ENCODE measurements around the gene FAM13A. TPM values are rescaled to one million over a fixed set of nuclear protein-coding genes. Genes with fewer than 3 reads are reported as not detected.

Gene FAM13A
- total and polyA plus RNA-seq, 9 of the 15 experiments (the other 6 are each of a cell fraction or from before 2014, with no cell fraction given), result 11.3 to 23.3 (median 14.7) TPM

DNA sequence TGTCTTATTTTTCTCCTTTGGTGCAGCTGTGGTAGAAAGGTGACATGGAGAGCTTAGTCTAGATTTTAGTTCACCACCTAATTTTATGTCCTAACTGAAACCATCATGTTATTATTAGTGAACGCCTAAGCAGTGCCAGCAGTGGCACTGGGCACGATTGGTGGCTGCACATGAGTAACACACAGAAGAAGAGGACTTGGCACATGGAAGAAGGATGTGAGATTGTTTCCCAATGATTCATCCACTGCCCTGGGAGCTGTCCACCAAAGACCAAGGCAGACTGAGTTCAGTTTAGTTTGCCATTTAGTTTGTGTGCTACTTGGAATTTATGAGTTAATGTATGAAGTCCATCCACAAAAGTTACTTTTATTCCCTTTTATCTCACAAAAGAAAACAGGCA lies 291.3 kb downstream of the FAM13A start:
- Histone ChIP-seq H3K36me3 (ENCODE audit: control insufficient read depth, insufficient read depth, low read length) (peaks cover 3% of the 10 kb centered on the region; the same call in 1 of the 3 replicates), H3K9me1 (ENCODE audit: control insufficient read depth, insufficient read depth, low read length) (no peaks in the 10 kb centered on the region), H3K9ac (ENCODE audit: insufficient read depth in 1 of 2, low read depth in 2 of 2, low read length in 2 of 2) (no peak overlapping the region), H2AFZ (ENCODE audit: low read depth, low read length) (no peak overlapping the region), H3K27ac (ENCODE audit: extremely low read depth, low read depth, low read length) (no peak overlapping the region), H3K27me3 (ENCODE audit: control insufficient read depth in 2 of 2, insufficient read depth in 2 of 2, low read length in 2 of 2) (no peaks in the 10 kb centered on the region), H3K4me1 (replicated peaks in 1 of 2; ENCODE audit: control insufficient read depth in 2 of 2, insufficient read depth in 2 of 2, low read length in 2 of 2) (peaks cover 0 to 2% of the 10 kb centered on the region in 2 experiments; a peak in 1 of 5 replicates), H4K20me1 (replicated peaks; ENCODE audit: control insufficient read depth, insufficient read depth, low read length) (no peaks in the 10 kb centered on the region), H3K9me3 (replicated peaks; ENCODE audit: control insufficient read depth, insufficient read depth, low read depth, low read length) (no peaks in the 10 kb centered on the region), H3K79me2 (ENCODE audit: control insufficient read depth, insufficient read depth, low read length) (no peaks in the 10 kb centered on the region), H3K4me3 (no peak overlapping the region), H3K4me2 (ENCODE audit: insufficient read depth, low read length) (no peak overlapping the region)
- in situ Hi-C loops (cut with MboI) (no loop called here), intact Hi-C loops (cut with micrococcal nuclease) (no loop called here)
- no peak for DNase-seq (ENCODE audit: extremely low read depth in 1 of 4, low spot score in 3 of 4)
- WGBS (ENCODE audit: insufficient coverage, low coverage, missing lambda C conversion rate), result 93% methylated on average over 2 of the region's 2 CpGs
- no TSS peak for BruUV-seq (replicated peaks)
- no peak for ATAC-seq
- ChIA-PET POLR2A (no interaction called here), CTCF (ENCODE audit: low intra/inter-chr PET ratio) (no interaction called here)
- no peak for FAIRE-seq
- TF ChIP-seq JUNB (CRISPR knock-in tag; conservative IDR thresholded peaks at IDR 0.05) (no peak), RNF2 (IDR thresholded peaks at IDR 0.05) (no peak), RCOR1 (IDR thresholded peaks at IDR 0.05; ENCODE audit: borderline replicate concordance in 1 of 2, low read depth in 2 of 2, low read length in 2 of 2) (no peak), PML (IDR thresholded peaks at IDR 0.05; ENCODE audit: low read length) (no peak), SMARCB1 (IDR thresholded peaks at IDR 0.05; ENCODE audit: insufficient read length, low read depth) (no peak), NCOR1 (IDR thresholded peaks at IDR 0.05) (no peak), MYC (IDR thresholded peaks at IDR 0.05; ENCODE audit: low read depth, low read length) (no peak), MYC (CRISPR knock-in tag; IDR thresholded peaks at IDR 0.05; ENCODE audit: borderline replicate concordance, low read depth) (no peak), EP300 (IDR thresholded peaks at IDR 0.05; ENCODE audit: low read length) (no peak), HMGN3 (IDR thresholded peaks at IDR 0.05; ENCODE audit: borderline replicate concordance, extremely low read depth, insufficient read length, low read depth, low read length) (no peak)
- TF ChIP-seq, protein P1, sequence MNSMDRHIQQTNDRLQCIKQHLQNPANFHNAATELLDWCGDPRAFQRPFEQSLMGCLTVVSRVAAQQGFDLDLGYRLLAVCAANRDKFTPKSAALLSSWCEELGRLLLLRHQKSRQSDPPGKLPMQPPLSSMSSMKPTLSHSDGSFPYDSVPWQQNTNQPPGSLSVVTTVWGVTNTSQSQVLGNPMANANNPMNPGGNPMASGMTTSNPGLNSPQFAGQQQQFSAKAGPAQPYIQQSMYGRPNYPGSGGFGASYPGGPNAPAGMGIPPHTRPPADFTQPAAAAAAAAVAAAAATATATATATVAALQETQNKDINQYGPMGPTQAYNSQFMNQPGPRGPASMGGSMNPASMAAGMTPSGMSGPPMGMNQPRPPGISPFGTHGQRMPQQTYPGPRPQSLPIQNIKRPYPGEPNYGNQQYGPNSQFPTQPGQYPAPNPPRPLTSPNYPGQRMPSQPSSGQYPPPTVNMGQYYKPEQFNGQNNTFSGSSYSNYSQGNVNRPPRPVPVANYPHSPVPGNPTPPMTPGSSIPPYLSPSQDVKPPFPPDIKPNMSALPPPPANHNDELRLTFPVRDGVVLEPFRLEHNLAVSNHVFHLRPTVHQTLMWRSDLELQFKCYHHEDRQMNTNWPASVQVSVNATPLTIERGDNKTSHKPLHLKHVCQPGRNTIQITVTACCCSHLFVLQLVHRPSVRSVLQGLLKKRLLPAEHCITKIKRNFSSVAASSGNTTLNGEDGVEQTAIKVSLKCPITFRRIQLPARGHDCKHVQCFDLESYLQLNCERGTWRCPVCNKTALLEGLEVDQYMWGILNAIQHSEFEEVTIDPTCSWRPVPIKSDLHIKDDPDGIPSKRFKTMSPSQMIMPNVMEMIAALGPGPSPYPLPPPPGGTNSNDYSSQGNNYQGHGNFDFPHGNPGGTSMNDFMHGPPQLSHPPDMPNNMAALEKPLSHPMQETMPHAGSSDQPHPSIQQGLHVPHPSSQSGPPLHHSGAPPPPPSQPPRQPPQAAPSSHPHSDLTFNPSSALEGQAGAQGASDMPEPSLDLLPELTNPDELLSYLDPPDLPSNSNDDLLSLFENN (IDR thresholded peaks at IDR 0.05; ENCODE audit: low read depth in 2 of 2, low read length in 2 of 2), result no peak
- TF ChIP-seq, protein P2, sequence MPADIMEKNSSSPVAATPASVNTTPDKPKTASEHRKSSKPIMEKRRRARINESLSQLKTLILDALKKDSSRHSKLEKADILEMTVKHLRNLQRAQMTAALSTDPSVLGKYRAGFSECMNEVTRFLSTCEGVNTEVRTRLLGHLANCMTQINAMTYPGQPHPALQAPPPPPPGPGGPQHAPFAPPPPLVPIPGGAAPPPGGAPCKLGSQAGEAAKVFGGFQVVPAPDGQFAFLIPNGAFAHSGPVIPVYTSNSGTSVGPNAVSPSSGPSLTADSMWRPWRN (IDR thresholded peaks at IDR 0.05; ENCODE audit: low read depth), result no peak
- TF ChIP-seq, protein P3, sequence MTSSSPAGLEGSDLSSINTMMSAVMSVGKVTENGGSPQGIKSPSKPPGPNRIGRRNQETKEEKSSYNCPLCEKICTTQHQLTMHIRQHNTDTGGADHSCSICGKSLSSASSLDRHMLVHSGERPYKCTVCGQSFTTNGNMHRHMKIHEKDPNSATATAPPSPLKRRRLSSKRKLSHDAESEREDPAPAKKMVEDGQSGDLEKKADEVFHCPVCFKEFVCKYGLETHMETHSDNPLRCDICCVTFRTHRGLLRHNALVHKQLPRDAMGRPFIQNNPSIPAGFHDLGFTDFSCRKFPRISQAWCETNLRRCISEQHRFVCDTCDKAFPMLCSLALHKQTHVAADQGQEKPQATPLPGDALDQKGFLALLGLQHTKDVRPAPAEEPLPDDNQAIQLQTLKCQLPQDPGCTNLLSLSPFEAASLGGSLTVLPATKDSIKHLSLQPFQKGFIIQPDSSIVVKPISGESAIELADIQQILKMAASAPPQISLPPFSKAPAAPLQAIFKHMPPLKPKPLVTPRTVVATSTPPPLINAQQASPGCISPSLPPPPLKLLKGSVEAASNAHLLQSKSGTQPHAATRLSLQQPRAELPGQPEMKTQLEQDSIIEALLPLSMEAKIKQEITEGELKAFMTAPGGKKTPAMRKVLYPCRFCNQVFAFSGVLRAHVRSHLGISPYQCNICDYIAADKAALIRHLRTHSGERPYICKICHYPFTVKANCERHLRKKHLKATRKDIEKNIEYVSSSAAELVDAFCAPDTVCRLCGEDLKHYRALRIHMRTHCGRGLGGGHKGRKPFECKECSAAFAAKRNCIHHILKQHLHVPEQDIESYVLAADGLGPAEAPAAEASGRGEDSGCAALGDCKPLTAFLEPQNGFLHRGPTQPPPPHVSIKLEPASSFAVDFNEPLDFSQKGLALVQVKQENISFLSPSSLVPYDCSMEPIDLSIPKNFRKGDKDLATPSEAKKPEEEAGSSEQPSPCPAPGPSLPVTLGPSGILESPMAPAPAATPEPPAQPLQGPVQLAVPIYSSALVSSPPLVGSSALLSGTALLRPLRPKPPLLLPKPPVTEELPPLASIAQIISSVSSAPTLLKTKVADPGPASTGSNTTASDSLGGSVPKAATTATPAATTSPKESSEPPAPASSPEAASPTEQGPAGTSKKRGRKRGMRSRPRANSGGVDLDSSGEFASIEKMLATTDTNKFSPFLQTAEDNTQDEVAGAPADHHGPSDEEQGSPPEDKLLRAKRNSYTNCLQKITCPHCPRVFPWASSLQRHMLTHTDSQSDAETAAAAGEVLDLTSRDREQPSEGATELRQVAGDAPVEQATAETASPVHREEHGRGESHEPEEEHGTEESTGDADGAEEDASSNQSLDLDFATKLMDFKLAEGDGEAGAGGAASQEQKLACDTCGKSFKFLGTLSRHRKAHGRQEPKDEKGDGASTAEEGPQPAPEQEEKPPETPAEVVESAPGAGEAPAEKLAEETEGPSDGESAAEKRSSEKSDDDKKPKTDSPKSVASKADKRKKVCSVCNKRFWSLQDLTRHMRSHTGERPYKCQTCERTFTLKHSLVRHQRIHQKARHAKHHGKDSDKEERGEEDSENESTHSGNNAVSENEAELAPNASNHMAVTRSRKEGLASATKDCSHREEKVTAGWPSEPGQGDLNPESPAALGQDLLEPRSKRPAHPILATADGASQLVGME (CRISPR knock-in tag; IDR thresholded peaks at IDR 0.05), result no peak

All from K562 (cell line).